Keratinocyte (primary cell): ENCODE measurements around the gene RBM19.

Source experiments
- CTCF ChIP-seq, 3 experiments: IDR thresholded peaks in 1 of 3; conservative IDR thresholded peaks in 1 of 3; optimal IDR thresholded peaks in 1 of 3; 2 replicates in 2 of 3; 3 replicates in 1 of 3; pipeline versions ENCODE3 to v1.5.1; 2011; ENCODE audit warnings: low read length in 3 of 3, mild to moderate bottlenecking in 3 of 3, moderate library complexity in 2 of 3, control low read depth in 1 of 3, inconsistent platforms in 1 of 3; ENCODE audit not compliant: insufficient read depth in 2 of 3; ENCODE audit errors: extremely low read depth in 1 of 3
- EZH2 ChIP-seq: IDR thresholded peaks from one replicate; pipeline ENCODE4 v1.6.1; 2012; ENCODE audit warnings: inconsistent platforms, mild to moderate bottlenecking, low read length, moderate library complexity

- no peak for TF ChIP-seq CTCF (optimal IDR thresholded peaks at IDR 0.05 in 1 of 3, IDR thresholded peaks at IDR 0.05 in 1 of 3, conservative IDR thresholded peaks at IDR 0.05 in 1 of 3; ENCODE audit: extremely low read depth in 1 of 3, insufficient read depth in 2 of 3, low read length in 3 of 3)
- TF ChIP-seq EZH2 = no peak
Measured at GRCh38 chr12:113946175-113946574, 19.9 kb downstream of the RBM19 start.
